K562 (cell line): Measurements from ENCODE around the gene NFATC1. TPM values are rescaled to one million over a fixed set of nuclear protein-coding genes. Genes with fewer than 3 reads are reported as not detected.

ENCODE experiments used
- ATAC-seq: fragments of 200-7000 bp; cut with Tn5 transposase; 3 replicates; pipeline ENCODE4 v1.9.1; 2020; ENCODE audit warnings: moderate library complexity
- BruUV-seq: library from RNA; stranded (reverse); fragments of 400-500 nt; replicated peaks from 2 replicates; lab custom pipeline; 2021; lab: Mats Ljungman, UMichigan
- CTCF ChIA-PET: fragments of 300-600 bp; formaldehyde crosslinking; extraction: SDS; loops from one replicate; lab custom pipeline; 2021; ENCODE audit warnings: low intra/inter-chr PET ratio; lab: Yijun Ruan, JAX
- POLR2A ChIA-PET: fragments of 300-600, 350-650 bp; sonication (Branson Sonifier 250); formaldehyde crosslinking; extraction: SDS; loops from one replicate; lab custom pipeline; 2021; ENCODE audit warnings: antibody characterized with exemption, inconsistent platforms; lab: Yijun Ruan, JAX
- DNase-seq, 4 experiments: peaks; one replicate each; pipeline versions ENCODE4 v3.0.0 to v3.0.0-alpha.2; 2011 to 2018; ENCODE audit warnings: low spot score in 3 of 4, mixed read lengths in 3 of 4; ENCODE audit errors: extremely low read depth in 1 of 4
- FAIRE-seq: peaks from 2 replicates; lab custom pipeline; 2011; peaks lifted over from hg19 to GRCh38; lab: Jason Lieb, UNC
- H2AFZ ChIP-seq: 2 replicates; pipeline ENCODE4 v1.6.0; 2011; ENCODE audit warnings: low read depth, low read length, control low read depth, inconsistent platforms
- H3K27ac ChIP-seq: fragments of 200-600 bp; 3 replicates; pipeline ENCODE4 v1.8.0; 2011; ENCODE audit warnings: low read depth, mild to moderate bottlenecking, control low read depth, inconsistent platforms, low read length, moderate library complexity, mixed read lengths; ENCODE audit errors: extremely low read depth
- H3K27me3 ChIP-seq, 2 experiments: fragments of 300-600 bp in 1 of 2; 2 replicates in 1 of 2; 3 replicates in 1 of 2; pipeline versions ENCODE4 v1.6.0 to v1.8.0; 2011; ENCODE audit warnings: inconsistent platforms in 2 of 2, low read length in 2 of 2, mild to moderate bottlenecking in 1 of 2, mixed read lengths in 1 of 2, moderate library complexity in 1 of 2; ENCODE audit not compliant: control insufficient read depth in 2 of 2, insufficient read depth in 2 of 2
- H3K36me3 ChIP-seq: fragments of 300-600 bp; 3 replicates; pipeline ENCODE4 v1.8.0; 2011; ENCODE audit warnings: mild to moderate bottlenecking, low read length, inconsistent platforms; ENCODE audit not compliant: control insufficient read depth, insufficient read depth
- H3K4me1 ChIP-seq, 2 experiments: fragments of 200-600 bp in 1 of 2; replicated peaks in 1 of 2; 2 replicates in 1 of 2; 3 replicates in 1 of 2; pipeline versions ENCODE4 v1.5.1 to v1.8.0; 2011; ENCODE audit warnings: inconsistent platforms in 2 of 2, low read length in 2 of 2, mild to moderate bottlenecking in 1 of 2, mixed read lengths in 1 of 2, moderate library complexity in 1 of 2; ENCODE audit not compliant: control insufficient read depth in 2 of 2, insufficient read depth in 2 of 2
- H3K4me2 ChIP-seq: 2 replicates; pipeline ENCODE4 v1.6.1; 2011; ENCODE audit warnings: low read length, control low read depth, inconsistent platforms, mixed read lengths; ENCODE audit not compliant: insufficient read depth
- H3K4me3 ChIP-seq: fragments of 200-600 bp; sonication (generic), shearing (Covaris generic); 2 replicates; pipeline ENCODE4 v1.5.1; 2016; ENCODE audit warnings: control low read depth, inconsistent platforms
- H3K79me2 ChIP-seq: fragments of 200-600 bp; 3 replicates; pipeline ENCODE4 v1.8.0; 2011; ENCODE audit warnings: low read length, inconsistent platforms; ENCODE audit not compliant: control insufficient read depth, insufficient read depth
- H3K9ac ChIP-seq, 2 experiments: 2 replicates each; pipeline versions ENCODE4 v1.6.0 to v1.6.1; 2011; ENCODE audit warnings: low read depth in 2 of 2, low read length in 2 of 2, control low read depth in 1 of 2, inconsistent platforms in 1 of 2, mild to moderate bottlenecking in 1 of 2, mixed read lengths in 1 of 2; ENCODE audit not compliant: insufficient read depth in 1 of 2
- H3K9me1 ChIP-seq: one replicate; pipeline ENCODE4 v1.6.0; 2011; ENCODE audit warnings: inconsistent platforms, mild to moderate bottlenecking, low read length, moderate library complexity; ENCODE audit not compliant: control insufficient read depth, insufficient read depth
- H3K9me3 ChIP-seq: replicated peaks from 2 replicates; pipeline ENCODE4 v1.5.1; 2011; ENCODE audit warnings: low read depth, low read length, inconsistent platforms; ENCODE audit not compliant: control insufficient read depth, insufficient read depth
- H4K20me1 ChIP-seq: replicated peaks from 2 replicates; pipeline ENCODE4 v1.6.1; 2011; ENCODE audit warnings: low read length, inconsistent platforms, mixed read lengths; ENCODE audit not compliant: control insufficient read depth, insufficient read depth
- BACH1 ChIP-seq: fragments of 200-800 bp; sonication (Bioruptor generic); IDR thresholded peaks from 2 replicates; pipeline ENCODE4 v1.6.1; 2016; ENCODE audit warnings: missing genetic modification characterization, missing compliant biosample characterization
- CHCHD3 ChIP-seq: fragments of 250-450 bp; sonication (Bioruptor Pico); IDR thresholded peaks from 2 replicates; pipeline ENCODE4 v2.1.2; 2022; ENCODE audit warnings: mild to moderate bottlenecking
- PCBP2 ChIP-seq: fragments of 200-400 bp; formaldehyde crosslinking; IDR thresholded peaks from 2 replicates; pipeline ENCODE4 v1.6.1; 2018; ENCODE audit warnings: low read length, low read depth, mild to moderate bottlenecking, moderate library complexity; ENCODE audit not compliant: poor library complexity, severe bottlenecking
- SOX6 ChIP-seq: fragments of 450-650 bp; IDR thresholded peaks from 2 replicates; pipeline ENCODE4 v1.6.1; 2014; ENCODE audit warnings: mild to moderate bottlenecking
- ZNF232 ChIP-seq: sonication (generic); formaldehyde crosslinking; IDR thresholded peaks from 2 replicates; pipeline ENCODE4 v1.8.0; 2022; ENCODE audit warnings: mild to moderate bottlenecking, missing genetic modification reagents
- ZNF324 ChIP-seq: fragments of 250-450 bp; sonication (Bioruptor Pico); IDR thresholded peaks from 2 replicates; pipeline ENCODE4 v1.4.0; 2020; ENCODE audit warnings: mild to moderate bottlenecking
- ZNF436 ChIP-seq: fragments of 250-450, 450-650 bp; sonication (Bioruptor Pico); formaldehyde crosslinking; IDR thresholded peaks from 2 replicates; pipeline ENCODE4 v1.7.0; 2020; ENCODE audit warnings: mild to moderate bottlenecking
- WGBS: fragments of 100-300 bp; shearing (Covaris generic); methylation state at CpG from one replicate; pipeline ENCODE4 v1.1.6; 2016; ENCODE audit warnings: low coverage, mixed read lengths; ENCODE audit not compliant: insufficient coverage; ENCODE audit errors: missing lambda C conversion rate; 5-methylcytosine and 5-hydroxymethylcytosine counted together
- in situ Hi-C: fragments of 300-500 bp; cut with MboI; formaldehyde crosslinking; loops from 4 replicates; pipeline ENCODE4 v1.15.0; 2018; ENCODE audit warnings: inconsistent platforms, mixed read lengths
- intact Hi-C: fragments of 100-400 bp; cut with micrococcal nuclease; formaldehyde crosslinking; loops from 2 replicates; pipeline ENCODE4 v1.14.2; 2022
- polyA plus RNA-seq, 8 experiments: library from polyadenylated mRNA; depleted of rRNA in 4 of 8; stranded (reverse) in 5 of 8; unstranded in 3 of 8; fragments of >200 nt; fragmentation: Nextera tagmentation in 2 of 8; fragmentation: Illumina TruSeq in 1 of 8; extraction: Ambion mirVana in 2 of 8; extraction: Trizol in 1 of 8; gene quantifications; 2 replicates each; pipeline versions ENCODE4 v1.2.1 to v1.2.3, GENCODE V29; 2011 to 2014; ENCODE audit warnings: inconsistent platforms in 1 of 8, missing spikeins in 1 of 8
- total RNA-seq, 7 experiments: library from RNA; depleted of rRNA in 6 of 7; stranded (reverse); fragments of >200 nt in 6 of 7; fragmentation: Illumina TruSeq in 2 of 7; extraction: Trizol in 2 of 7; gene quantifications; 2 replicates each; pipeline versions ENCODE4 v1.2.1 to v1.2.3, GENCODE V29; 2011 to 2021; ENCODE audit warnings: low replicate concordance in 1 of 7
- TF ChIP-seq, protein P1 (sequence below), 2 experiments: fragments of 450-650 bp; formaldehyde crosslinking in 1 of 2; IDR thresholded peaks; 2 replicates each; pipeline versions ENCODE4 v1.4.0 to v1.6.1; 2014 to 2020; ENCODE audit warnings: mild to moderate bottlenecking in 2 of 2, borderline replicate concordance in 1 of 2, low read depth in 1 of 2
- TF ChIP-seq, protein P2 (sequence below): sonication (generic); formaldehyde crosslinking; IDR thresholded peaks from 2 replicates; pipeline ENCODE4 v1.8.1; 2023; ENCODE audit warnings: mild to moderate bottlenecking, missing genetic modification reagents

The NFATC1 gene
- total and polyA plus RNA-seq, 9 of the 15 experiments (the other 6 are each of a cell fraction or from before 2014, with no cell fraction given) = 1.1 to 16.4 (median 2.5) TPM

DNA sequence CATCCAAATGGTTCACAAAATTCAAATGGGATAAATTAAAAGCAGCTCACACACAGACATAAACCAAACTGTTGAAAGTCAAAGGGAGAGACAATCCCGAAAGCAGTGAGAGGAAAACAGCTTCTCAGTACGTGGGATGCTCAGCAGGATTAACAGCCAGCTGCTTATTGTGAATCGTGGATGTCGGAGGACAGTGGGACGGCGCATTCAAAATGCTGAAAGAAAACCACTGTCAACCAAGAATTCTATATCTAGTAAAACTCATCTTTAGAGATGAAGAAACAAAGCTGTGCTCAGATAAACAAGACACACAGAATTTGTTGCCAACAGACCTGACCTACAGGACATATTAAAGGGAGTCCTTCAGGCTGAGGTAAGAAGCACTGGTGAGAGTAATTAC is 102.9 kb downstream of the NFATC1 start (continued):
- TF ChIP-seq SOX6 = no peak

DNA sequence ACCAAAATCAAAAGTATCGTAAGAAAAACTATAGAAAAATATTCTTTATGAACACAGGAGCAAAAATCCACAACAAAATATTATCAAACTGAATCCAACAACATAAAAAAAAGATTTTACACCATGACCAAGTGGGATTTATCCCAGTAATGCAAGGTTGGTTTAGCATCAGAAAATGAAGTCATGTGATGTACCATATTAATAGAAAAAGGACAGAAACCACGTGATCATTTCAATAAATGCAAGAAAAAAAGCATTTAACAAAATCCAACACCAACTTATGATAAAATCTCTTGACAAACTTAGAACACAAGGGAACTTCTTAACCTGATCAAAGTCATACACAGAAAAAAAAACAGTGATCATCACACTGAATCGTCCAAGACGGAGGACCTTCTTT is 105.3 kb downstream of the NFATC1 start:
- Histone ChIP-seq H3K79me2 (no peaks in the 10 kb centered on the region), H3K4me3 (no peak overlapping the region), H3K4me2 (no peak overlapping the region), H3K4me1 (peaks cover 27 to 30% of the 10 kb centered on the region in 2 experiments; a peak in 4 of 5 replicates), H4K20me1 (no peaks in the 10 kb centered on the region), H2AFZ (no peak overlapping the region), H3K9ac (no peak overlapping the region), H3K27me3 (no peaks in the 10 kb centered on the region), H3K36me3 (peaks cover 3% of the 10 kb centered on the region; the same call in 1 of the 3 replicates), H3K9me1 (no peaks in the 10 kb centered on the region), H3K27ac (no peak overlapping the region), H3K9me3 (peaks cover 8% of the 10 kb centered on the region)
- CTCF ChIA-PET = no interaction called here
- POLR2A ChIA-PET = no interaction called here
- in situ Hi-C loops (no loop called here), intact Hi-C loops (loop anchor here (10.0 kb wide), 1 partner anchor 1506 kb away; no protein-coding TSS in a partner anchor)
- FAIRE-seq = no peak
- no peak for DNase-seq
- 97% methylated on average over 4 of the region's 4 CpGs for WGBS
- BruUV-seq = no TSS peak
- no peak for ATAC-seq
- TF ChIP-seq, protein P1, sequence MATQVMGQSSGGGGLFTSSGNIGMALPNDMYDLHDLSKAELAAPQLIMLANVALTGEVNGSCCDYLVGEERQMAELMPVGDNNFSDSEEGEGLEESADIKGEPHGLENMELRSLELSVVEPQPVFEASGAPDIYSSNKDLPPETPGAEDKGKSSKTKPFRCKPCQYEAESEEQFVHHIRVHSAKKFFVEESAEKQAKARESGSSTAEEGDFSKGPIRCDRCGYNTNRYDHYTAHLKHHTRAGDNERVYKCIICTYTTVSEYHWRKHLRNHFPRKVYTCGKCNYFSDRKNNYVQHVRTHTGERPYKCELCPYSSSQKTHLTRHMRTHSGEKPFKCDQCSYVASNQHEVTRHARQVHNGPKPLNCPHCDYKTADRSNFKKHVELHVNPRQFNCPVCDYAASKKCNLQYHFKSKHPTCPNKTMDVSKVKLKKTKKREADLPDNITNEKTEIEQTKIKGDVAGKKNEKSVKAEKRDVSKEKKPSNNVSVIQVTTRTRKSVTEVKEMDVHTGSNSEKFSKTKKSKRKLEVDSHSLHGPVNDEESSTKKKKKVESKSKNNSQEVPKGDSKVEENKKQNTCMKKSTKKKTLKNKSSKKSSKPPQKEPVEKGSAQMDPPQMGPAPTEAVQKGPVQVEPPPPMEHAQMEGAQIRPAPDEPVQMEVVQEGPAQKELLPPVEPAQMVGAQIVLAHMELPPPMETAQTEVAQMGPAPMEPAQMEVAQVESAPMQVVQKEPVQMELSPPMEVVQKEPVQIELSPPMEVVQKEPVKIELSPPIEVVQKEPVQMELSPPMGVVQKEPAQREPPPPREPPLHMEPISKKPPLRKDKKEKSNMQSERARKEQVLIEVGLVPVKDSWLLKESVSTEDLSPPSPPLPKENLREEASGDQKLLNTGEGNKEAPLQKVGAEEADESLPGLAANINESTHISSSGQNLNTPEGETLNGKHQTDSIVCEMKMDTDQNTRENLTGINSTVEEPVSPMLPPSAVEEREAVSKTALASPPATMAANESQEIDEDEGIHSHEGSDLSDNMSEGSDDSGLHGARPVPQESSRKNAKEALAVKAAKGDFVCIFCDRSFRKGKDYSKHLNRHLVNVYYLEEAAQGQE (IDR thresholded peaks at IDR 0.05; ENCODE audit: borderline replicate concordance) = no peak
- TF ChIP-seq, protein P1 (CRISPR knock-in tag; IDR thresholded peaks at IDR 0.05; ENCODE audit: low read depth) = no peak
- TF ChIP-seq CHCHD3 (CRISPR knock-in tag) (no peak), ZNF232 (CRISPR knock-in tag) (no peak), PCBP2 (no peak), ZNF324 (CRISPR knock-in tag) (peak; percentile 81), ZNF436 (CRISPR knock-in tag) (no peak), BACH1 (tag) (no peak)
- TF ChIP-seq, protein P2, sequence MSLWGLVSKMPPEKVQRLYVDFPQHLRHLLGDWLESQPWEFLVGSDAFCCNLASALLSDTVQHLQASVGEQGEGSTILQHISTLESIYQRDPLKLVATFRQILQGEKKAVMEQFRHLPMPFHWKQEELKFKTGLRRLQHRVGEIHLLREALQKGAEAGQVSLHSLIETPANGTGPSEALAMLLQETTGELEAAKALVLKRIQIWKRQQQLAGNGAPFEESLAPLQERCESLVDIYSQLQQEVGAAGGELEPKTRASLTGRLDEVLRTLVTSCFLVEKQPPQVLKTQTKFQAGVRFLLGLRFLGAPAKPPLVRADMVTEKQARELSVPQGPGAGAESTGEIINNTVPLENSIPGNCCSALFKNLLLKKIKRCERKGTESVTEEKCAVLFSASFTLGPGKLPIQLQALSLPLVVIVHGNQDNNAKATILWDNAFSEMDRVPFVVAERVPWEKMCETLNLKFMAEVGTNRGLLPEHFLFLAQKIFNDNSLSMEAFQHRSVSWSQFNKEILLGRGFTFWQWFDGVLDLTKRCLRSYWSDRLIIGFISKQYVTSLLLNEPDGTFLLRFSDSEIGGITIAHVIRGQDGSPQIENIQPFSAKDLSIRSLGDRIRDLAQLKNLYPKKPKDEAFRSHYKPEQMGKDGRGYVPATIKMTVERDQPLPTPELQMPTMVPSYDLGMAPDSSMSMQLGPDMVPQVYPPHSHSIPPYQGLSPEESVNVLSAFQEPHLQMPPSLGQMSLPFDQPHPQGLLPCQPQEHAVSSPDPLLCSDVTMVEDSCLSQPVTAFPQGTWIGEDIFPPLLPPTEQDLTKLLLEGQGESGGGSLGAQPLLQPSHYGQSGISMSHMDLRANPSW (CRISPR knock-in tag) = no peak
